Breast epithelium (tissue), 3 donors: ENCODE measurements around the gene ADD2.

ENCODE experiments used
- POLR2A ChIP-seq: fragments of 450-650 bp; IDR thresholded peaks from one replicate; pipeline ENCODE4 v1.6.1; 2016; ENCODE audit warnings: antibody characterized with exemption, mild to moderate bottlenecking, moderate library complexity
- POLR2AphosphoS5 ChIP-seq, 3 donors: sonication (generic); formaldehyde crosslinking; IDR thresholded peaks; one replicate each; pipeline ENCODE4 v1.6.1; 2017; ENCODE audit warnings: antibody characterized with exemption in 3 of 3
- TF ChIP-seq, protein P1 (sequence below), 3 donors: fragments of 450-650 bp; IDR thresholded peaks; one replicate each; pipeline ENCODE4 v1.5.1; 2016 to 2017; ENCODE audit warnings: antibody characterized with exemption in 3 of 3, mild to moderate bottlenecking in 3 of 3, moderate library complexity in 3 of 3

DNA sequence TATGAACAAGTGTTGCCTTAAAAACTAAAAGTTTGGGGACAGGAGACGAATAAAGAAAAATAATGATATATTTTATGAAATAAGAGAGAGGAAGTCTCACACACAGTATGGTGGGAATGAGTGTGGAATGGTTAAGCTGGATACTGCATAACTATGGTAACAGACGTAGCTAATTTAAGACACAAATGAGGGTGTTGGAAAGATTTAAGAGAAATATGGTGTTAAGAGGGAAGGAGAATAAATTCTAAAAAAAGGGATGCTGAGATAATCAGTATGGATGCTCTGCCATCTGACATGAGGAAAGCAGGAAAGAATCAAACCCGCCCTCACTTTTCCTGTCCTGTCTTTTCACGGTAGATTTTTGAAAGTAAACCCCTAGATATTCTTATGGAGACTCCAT, 10.6 kb downstream of the ADD2 start:
- TF ChIP-seq, protein P1, sequence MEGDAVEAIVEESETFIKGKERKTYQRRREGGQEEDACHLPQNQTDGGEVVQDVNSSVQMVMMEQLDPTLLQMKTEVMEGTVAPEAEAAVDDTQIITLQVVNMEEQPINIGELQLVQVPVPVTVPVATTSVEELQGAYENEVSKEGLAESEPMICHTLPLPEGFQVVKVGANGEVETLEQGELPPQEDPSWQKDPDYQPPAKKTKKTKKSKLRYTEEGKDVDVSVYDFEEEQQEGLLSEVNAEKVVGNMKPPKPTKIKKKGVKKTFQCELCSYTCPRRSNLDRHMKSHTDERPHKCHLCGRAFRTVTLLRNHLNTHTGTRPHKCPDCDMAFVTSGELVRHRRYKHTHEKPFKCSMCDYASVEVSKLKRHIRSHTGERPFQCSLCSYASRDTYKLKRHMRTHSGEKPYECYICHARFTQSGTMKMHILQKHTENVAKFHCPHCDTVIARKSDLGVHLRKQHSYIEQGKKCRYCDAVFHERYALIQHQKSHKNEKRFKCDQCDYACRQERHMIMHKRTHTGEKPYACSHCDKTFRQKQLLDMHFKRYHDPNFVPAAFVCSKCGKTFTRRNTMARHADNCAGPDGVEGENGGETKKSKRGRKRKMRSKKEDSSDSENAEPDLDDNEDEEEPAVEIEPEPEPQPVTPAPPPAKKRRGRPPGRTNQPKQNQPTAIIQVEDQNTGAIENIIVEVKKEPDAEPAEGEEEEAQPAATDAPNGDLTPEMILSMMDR (IDR thresholded peaks at IDR 0.05): no peak
- TF ChIP-seq POLR2AphosphoS5 (IDR thresholded peaks at IDR 0.05) (no peak), POLR2A (no peak)
